Putamen (tissue), 1 donor: ENCODE measurements around the gene WHRN.

Experiments
- DNase-seq: peaks from one replicate; pipeline ENCODE4 v3.0.0-alpha.2; 2016; ENCODE audit warnings: low spot score

The WHRN gene

GRCh38 chr9:114448706-114449105 lies 56.6 kb downstream of the WHRN start:
- no peak for DNase-seq

- DNase-seq: no peak
Observed at GRCh38 chr9:114446672-114447450, 58.4 kb downstream of the WHRN start.

DNA sequence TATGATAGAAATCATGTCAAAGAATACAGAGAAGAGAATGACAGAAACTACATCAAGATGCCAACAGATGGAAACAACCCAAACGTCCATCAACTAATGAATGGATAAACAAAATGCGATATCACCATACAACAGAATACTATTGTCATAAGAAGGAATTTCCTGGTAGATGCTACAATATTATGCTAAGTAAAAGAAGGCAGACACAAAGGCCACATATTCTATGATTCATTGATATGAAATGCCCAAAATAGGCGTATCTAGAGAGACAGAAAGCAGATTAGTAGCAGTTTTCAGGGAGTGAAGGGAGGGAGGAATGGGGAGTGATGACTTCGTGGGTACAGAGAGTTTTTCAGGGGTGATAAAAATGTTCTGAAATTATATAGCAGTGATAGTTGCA lies 59.2 kb downstream of the WHRN start:
- DNase-seq: no peak

DNA sequence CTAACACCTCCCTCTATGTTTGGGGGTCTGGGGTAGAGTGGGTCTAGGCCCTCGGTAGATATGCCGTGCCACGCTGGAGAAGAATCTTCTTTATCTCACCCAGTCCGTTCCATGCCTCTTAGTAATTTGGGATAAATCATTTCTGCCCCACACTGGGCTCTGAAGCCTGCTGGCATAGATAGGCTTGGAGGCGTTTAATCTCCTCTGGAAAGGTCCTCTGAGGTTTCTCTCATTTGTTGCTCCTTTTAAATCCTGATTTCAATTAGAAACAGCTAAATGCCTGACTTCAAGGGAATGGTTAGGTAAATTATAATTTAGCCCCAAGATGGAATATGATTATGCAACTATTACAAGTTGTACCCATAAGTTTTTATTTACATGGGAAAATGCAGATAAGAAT lies 59.7 kb downstream of the WHRN start:
- DNase-seq: no peak

GRCh38 chr9:114442022-114442421 lies 63.3 kb downstream of the WHRN start:
- peak; percentile 68 for DNase-seq

DNA sequence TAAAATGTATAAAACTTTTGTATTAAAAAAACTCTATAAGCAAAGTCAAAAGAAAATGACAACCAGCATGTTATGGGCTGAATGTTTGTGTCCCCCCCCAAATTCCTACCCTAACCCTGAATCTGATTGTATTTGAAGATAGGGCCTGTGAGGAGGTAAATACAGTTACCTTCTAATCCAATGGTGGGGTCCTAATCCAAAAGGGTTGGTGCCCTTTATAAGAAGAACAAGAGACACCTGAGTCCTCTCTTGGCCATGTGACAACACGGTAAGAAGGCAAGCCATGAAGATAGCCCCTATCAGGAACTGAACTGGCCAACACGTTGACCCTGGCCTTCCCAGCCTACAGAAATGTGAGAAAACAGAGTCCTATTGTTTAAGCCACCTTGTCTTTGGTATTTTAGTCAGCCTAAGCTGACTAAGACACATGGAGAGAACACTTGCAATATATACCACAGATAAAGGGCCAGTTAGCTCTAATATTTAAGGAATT lies 67.8 kb downstream of the WHRN start:
- DNase-seq: no peak

- DNase-seq: peak; percentile 55
Observed at GRCh38 chr9:114434878-114435311, 70.4 kb downstream of the WHRN start.

DNA sequence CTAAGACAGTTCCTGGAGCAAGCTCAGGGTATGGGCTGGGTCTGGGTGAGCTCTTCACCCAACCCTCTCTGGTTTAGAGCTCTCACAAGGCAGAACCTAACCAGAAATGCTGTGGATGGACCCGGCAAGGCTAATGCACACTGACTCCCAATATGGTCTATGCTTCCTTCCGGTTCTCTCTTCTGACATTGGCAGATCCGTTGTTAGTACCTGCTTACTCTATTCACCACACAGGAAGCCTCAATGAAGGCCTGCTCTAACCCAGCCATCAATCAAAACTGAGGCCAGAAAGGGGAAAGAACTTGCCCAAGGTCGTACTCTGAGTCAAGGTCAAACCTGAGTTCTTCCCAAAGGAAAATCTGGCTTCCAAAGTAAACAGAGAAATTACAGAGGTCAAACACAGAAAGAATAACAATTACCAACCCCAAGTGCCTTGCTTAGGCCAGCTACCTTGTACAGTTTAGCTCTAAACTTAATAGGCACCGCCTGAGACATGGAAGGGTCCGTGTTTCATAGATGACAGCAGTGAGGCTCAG lies 71.5 kb downstream of the WHRN start:
- no peak for DNase-seq

DNA sequence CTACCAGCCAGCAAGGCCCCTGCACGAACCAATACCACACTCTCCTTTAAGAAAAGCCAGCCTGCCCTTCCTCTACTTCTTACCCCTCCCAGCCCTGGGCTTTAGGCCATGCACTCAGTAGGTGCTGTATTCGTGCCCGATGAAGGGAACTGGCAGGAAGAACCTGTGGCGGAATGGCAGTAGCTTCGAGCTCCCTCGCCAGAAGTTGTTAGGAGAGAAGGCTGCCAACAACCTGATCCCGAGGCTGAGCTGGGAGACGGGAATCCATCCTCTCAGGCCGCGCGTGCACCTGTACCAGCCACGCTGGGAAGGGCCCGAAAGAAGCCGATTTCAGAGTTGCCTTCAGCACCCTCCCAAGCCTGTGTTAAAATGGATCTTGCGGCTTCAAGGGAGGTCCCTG lies 72.2 kb downstream of the WHRN start:
- DNase-seq: no peak

DNA sequence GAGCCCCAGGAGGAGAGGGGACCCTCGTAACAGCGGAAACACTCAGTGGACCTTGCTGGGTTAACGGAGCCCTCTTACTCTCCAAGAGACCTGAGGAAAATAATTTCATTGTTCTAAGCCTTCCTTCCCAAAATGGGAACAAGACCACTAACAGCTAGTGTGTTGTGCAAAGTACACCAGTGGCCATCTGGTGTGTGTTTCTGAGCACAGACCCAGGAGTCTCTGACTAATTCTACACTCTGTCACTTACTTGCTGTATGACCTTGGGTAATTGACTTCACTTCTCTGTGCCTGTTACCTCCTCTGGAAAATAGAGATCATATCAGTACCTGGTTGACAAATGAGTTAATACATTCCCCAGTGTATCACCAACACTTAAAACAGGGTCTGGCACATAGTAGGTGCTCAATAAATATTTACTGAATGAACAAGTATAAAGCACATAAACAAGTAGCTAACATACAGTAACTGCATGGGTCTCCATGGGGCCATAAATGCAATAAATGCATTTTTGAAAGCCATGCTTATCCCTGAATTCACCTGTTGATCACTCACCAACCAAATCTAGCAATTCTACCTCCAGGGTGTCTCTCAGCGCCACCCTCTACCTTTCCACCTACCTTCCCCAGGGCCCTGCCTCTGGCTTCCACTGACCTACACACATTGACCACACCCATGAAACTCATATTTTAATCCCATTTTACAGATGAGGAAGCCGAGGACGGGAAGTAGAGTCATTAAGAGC lies 72.8 kb downstream of the WHRN start:
- DNase-seq: no peak

- DNase-seq: no peak
Observed at GRCh38 chr9:114431770-114432169, 73.5 kb downstream of the WHRN start.

GRCh38 chr9:114431003-114431402 lies 74.3 kb downstream of the WHRN start:
- DNase-seq: no peak

- no peak for DNase-seq
Observed at GRCh38 chr9:114430457-114430856, 74.8 kb downstream of the WHRN start.

GRCh38 chr9:114429488-114429887 lies 75.8 kb downstream of the WHRN start:
- no peak for DNase-seq

- DNase-seq: no peak
Observed at GRCh38 chr9:114428466-114428865, 76.8 kb downstream of the WHRN start.

DNA sequence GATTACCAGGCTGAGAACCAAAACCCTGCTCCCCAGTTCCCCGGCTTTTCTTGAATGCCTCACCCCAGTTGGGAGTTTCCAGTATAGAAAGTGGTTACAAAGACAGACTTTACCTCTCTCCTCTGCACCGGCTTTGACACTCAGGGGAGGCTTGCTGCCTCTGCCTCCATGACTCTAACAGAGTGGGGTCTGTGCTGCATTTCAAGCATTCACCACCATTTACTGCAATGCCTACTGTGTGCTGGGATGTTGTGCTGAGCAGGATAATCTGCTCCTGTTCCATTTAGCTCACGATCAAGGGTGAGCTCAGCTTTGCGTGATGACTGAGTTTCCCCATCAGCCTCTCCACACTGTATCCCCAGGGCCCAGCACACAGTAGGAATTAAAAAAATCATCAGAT lies 77.6 kb downstream of the WHRN start:
- no peak for DNase-seq

DNA sequence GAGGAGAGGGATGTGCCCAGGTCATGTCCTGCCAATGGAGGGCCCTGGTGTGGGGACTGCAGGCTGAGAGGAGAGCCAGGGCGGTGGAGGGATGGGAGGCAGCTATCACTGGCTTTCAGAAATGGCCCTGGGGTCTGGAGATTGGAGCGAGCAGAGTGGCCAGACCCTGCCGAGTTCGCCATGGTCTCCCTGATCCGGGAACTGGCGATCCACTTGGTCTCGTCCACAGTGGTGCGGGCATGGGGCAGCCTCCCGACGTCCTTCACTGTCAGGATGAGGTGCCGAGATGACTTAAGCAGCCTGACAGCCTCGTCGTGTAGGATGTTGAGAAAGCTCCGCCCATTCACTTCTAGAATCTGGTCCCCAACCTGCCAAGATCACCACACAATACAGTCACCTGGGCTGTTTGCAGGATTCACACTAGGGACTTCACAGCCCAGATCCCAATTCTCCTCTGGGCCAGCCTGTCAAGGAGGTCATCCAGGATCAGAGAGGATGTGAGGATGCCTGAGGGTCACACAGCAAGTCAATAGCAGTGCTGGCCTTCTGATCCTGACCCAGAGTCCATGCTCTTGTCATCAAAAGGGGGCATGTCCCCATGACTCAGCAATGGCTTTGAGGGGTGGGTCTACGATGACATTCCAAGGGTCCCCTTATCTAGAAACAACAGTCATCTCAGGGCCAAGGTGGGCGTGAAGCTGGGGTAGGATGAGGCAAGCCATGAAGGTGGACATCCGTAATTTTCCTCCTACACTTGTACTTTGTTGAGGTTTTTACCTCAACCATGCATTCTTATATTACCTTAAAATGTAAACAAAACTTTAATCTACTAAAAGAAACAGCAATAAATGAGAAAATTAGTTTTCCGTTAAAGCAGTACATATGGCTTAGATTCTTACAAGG lies 79.0 kb downstream of the WHRN start:
- no peak for DNase-seq

DNA sequence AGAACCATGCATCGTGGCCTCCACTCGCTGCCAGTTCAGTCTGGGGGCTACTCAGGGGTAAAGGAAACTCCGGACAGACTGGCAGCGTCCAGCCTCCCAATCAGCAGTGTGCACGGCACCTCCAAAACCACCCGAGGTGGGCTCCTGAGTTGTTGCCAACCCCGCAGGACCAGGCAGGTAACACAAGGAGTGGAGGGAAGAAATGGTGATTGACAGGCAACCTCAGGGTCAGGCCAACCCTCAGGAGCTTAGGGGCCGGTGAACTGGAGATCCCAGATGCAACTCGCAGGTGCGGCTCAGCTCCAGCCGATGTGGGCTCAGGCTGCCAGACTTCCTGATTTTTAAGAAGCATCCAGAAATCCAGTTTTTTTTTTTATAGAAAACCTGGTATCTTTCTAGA lies 80.1 kb downstream of the WHRN start:
- DNase-seq: no peak

DNA sequence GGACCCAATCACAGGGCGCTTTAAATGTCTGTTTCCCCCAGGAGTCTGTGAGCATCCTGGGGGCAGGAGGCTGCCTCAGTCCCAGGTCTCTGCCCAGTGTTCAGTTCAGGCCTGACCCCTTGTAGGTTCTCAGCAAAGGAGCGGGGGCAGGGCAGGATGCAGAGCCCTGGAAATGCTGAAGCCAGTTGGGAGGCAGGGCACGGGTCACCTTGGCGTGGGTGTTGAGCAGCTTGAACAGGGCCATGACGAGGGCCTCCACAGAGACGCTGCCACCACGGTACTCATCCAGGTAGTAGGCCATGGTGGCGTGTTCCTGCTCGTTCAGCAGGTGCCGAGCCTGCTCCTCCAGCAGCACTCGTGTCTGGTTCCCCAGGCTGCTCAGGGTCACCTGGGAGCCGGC lies 81.1 kb downstream of the WHRN start:
- DNase-seq: no peak

GRCh38 chr9:114423181-114423580 lies 82.1 kb downstream of the WHRN start:
- DNase-seq: no peak

DNA sequence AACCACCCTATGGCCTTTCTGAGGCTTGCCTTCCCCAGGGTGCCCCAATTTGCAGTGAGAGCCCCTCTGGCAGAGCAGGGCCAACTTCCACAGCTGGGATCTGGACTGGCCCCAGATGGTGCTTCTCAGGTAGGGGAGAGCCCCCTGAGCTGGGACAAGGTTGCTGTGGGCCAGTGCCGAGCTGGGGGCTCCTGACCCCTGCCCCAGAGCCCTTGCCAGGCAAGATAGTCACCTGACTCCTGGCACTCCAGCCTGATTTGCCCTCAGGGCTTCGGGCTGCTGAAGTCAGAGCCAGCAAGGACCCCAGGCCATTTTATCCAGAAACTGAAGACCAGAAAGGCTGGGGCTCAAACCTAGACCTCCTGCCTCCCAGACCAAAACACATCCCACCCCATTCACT lies 84.1 kb downstream of the WHRN start:
- no peak for DNase-seq

- DNase-seq: no peak
Observed at GRCh38 chr9:114419796-114420195, 85.5 kb downstream of the WHRN start.
